ENCODE data around the gene PGM5. TPM values are rescaled to one million over a fixed set of nuclear protein-coding genes. Genes with fewer than 3 reads are reported as not detected.

PGM5 gene
- total RNA-seq, 1 experiment from 2014 or later, result not detected

DNA sequence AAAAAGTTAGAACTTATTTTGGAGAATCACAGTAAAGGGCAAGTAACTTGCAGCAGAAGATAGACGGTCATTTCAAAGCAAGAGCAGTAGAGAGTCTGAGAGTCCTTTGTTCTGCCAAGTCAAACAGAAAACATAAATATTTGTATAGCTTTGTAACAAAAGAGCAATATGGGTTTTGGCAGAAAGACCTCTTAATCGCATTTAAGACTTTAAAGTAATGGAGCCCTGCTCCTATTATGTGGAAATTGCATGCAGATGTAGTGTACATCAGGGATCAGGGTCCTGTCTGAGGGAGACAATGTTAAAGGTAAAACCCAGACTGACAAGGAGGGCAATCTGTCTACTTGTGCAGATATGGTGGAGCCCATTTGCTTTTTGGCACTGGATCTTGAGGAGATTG is 87.2 kb downstream of the PGM5 start:
- H3K27me3 ChIP-seq (ENCODE audit: insufficient read depth, low read length), result peaks cover 2% of the 10 kb centered on the region; the same call in 1 of the 2 replicates
- no peaks in the 10 kb centered on the region for H3K23me2 ChIP-seq (ENCODE audit: insufficient read length, low read depth, low read length, poor library complexity, severe bottlenecking)
- Mint-ChIP-seq H3K27ac (no peak overlapping the region), H3K36me3 (ENCODE audit: insufficient read depth in 1 of 3, low read depth in 3 of 3) (peaks cover 0 to 2% (median 0%) of the 10 kb centered on the region in 3 experiments; a peak in 1 of 7 replicates), H3K4me1 (no peaks in the 10 kb centered on the region), H3K27me3 (ENCODE audit: low read depth) (peaks cover 63% of the 10 kb centered on the region), H3K9me3 (peaks cover 8% of the 10 kb centered on the region in 2 experiments; a peak in 4 of 5 replicates), H3K4me3 (no peak overlapping the region)
- no peak overlapping the region for H3K18ac ChIP-seq (ENCODE audit: insufficient read length, low read depth, low read length)
- no peaks in the 10 kb centered on the region for H4K20me1 ChIP-seq (ENCODE audit: control insufficient read depth, insufficient read depth, insufficient read length)
- H3K79me2 ChIP-seq (ENCODE audit: insufficient read depth, low read length), result no peaks in the 10 kb centered on the region
- H3K14ac ChIP-seq (ENCODE audit: insufficient read depth, low read length), result no peak overlapping the region
- no peaks in the 10 kb centered on the region for H3K79me1 ChIP-seq (ENCODE audit: insufficient read depth, low read depth, low read length, poor library complexity, severe bottlenecking)
- H3K56ac ChIP-seq (ENCODE audit: insufficient read length, low read depth, low read length), result no peak overlapping the region
- H2BK120ac ChIP-seq (ENCODE audit: low read depth, low read length, poor library complexity, severe bottlenecking), result no peak overlapping the region
- DNase-seq, result no peak
- no peak overlapping the region for H4K5ac ChIP-seq (ENCODE audit: insufficient read length, low read depth, low read length)
- H3K4me1 ChIP-seq (ENCODE audit: insufficient read depth, low read length), result no peaks in the 10 kb centered on the region
- H4K91ac ChIP-seq (ENCODE audit: insufficient read length, low read depth, low read length), result no peak overlapping the region
- H3T11ph ChIP-seq (ENCODE audit: low read length), result no peak overlapping the region
- H4K8ac ChIP-seq (replicated peaks; ENCODE audit: insufficient read length, low read depth, low read length), result no peak overlapping the region
- H2BK12ac ChIP-seq (ENCODE audit: insufficient read length, low read depth, low read length), result no peak overlapping the region
- H3K9ac ChIP-seq (ENCODE audit: extremely low read depth, insufficient read length, low read length), result no peak overlapping the region
- H2BK20ac ChIP-seq (ENCODE audit: low read depth, low read length, poor library complexity, severe bottlenecking), result no peak overlapping the region
- H3K9me3 ChIP-seq (ENCODE audit: control insufficient read depth, low read depth, low read length), result no peaks in the 10 kb centered on the region
- H2AK5ac ChIP-seq (ENCODE audit: insufficient read length, low read length), result no peak overlapping the region
- no peak overlapping the region for H3K4ac ChIP-seq (ENCODE audit: low read depth, low read length)
- H3K23ac ChIP-seq (ENCODE audit: insufficient read length, low read depth, low read length), result no peak overlapping the region
- WGBS (ENCODE audit: extremely low coverage, insufficient read length, low lambda C conversion rate), result no CpG with 5 or more reads among the region's 2 CpGs
- no peak overlapping the region for H2BK5ac ChIP-seq (ENCODE audit: insufficient read length, low read length)
- H3K4me2 ChIP-seq (ENCODE audit: insufficient read depth, insufficient read length, low read length), result no peak overlapping the region
- no peak overlapping the region for H2BK15ac ChIP-seq (ENCODE audit: low read depth, low read length)
- H3K27ac ChIP-seq (ENCODE audit: insufficient read length, low read depth, low read length), result no peak overlapping the region
- TF ChIP-seq, protein P1, sequence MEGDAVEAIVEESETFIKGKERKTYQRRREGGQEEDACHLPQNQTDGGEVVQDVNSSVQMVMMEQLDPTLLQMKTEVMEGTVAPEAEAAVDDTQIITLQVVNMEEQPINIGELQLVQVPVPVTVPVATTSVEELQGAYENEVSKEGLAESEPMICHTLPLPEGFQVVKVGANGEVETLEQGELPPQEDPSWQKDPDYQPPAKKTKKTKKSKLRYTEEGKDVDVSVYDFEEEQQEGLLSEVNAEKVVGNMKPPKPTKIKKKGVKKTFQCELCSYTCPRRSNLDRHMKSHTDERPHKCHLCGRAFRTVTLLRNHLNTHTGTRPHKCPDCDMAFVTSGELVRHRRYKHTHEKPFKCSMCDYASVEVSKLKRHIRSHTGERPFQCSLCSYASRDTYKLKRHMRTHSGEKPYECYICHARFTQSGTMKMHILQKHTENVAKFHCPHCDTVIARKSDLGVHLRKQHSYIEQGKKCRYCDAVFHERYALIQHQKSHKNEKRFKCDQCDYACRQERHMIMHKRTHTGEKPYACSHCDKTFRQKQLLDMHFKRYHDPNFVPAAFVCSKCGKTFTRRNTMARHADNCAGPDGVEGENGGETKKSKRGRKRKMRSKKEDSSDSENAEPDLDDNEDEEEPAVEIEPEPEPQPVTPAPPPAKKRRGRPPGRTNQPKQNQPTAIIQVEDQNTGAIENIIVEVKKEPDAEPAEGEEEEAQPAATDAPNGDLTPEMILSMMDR (conservative IDR thresholded peaks at IDR 0.05), result no peak
- H2AFZ ChIP-seq (ENCODE audit: low read length), result no peak overlapping the region
